GM18511 (cell line): Measurements from ENCODE around the gene ZNF565.
"Not testable (repeated sequence)": the region's sequence is repeated elsewhere in the genome, so short reads cannot be mapped to it uniquely, and the experiment has no call there.

Source experiments
- ATAC-seq: cut with Tn5 transposase; IDR thresholded peaks from one replicate; pipeline ENCODE4 v1.9.1; 2021; ENCODE audit warnings: mild to moderate bottlenecking, moderate library complexity; ENCODE audit not compliant: unreplicated experiment

ZNF565 gene

DNA sequence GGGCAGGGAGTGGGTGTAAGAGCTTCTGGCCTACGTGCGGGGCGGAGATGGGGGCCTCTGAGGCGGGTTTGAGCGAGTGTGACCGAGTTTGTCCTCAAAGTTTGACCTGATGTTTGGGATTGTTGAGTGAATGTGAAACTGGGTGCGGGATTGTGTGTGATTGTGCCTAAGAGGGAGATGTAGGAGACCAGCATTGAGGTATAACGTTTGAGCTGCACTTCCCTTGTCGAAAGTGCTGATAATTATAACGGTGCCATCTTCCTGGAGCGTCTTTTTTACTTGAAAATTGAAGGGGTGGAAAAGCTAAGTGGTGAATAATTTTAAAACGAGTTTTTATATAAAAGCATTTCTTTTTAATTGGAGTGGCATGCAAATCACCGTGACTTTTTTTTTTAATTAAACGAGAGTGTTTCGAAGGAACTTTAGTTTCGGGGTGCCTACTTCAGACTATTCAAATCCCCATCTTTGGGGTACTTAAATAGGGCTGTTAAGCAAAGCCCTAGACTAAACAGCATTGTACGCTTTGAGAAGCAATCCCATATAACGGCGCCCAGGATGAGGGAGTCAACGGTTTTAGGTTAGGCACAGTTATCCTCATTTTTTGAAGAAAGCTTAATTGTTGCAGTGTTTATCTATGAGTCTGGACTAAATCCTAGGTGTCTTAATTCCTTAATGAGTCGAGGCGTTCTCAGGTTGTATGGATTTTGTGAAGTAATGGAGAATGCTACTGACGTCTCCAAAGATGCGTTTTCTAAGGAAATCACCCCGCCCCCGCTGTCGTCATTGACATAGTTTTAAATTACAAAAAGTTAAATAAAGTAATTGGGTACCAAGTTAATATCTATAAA is 1.0 kb upstream of the ZNF565 start:
- peak; percentile 23 for ATAC-seq

DNA sequence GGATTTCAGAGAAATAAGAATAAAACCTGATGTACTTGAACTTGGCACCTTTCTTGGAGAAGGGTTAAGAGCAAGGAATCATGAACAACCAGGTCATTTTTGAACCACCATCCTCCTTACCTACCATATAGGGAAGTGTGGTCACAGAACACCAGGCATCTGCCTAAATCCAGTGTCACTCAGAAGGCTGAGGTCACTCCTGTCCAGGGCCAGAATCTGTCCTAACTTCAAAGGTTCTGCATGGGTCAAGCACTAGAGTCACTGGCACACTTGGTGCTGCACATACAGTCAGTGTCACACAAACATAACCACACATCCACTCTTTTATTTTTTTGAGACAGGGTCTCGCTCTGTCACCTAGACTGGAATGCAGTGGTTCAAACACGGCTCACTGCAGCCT is 1.6 kb downstream of the ZNF565 start:
- ATAC-seq, result no peak

- no peak for ATAC-seq
Observed at GRCh38 chr19:36210497-36210896, 4.0 kb downstream of the ZNF565 start.

DNA sequence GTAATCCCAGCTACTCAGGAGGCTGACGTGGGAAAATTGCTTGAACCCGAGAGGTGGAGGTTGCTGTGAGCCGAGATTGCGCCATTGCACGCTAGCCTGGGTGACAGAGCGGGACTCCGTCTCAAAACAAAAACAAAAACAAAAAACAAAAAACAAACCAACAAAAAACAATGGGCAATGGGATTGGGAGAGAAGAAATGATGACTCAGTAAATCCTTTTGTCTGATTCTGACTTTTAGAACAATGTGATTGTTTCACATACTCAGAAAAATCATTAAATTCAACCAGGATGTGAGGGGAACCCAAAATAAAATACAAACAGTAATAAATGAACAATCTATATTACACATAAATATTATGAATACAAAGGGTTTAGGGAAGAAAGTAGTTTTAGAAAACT is 5.1 kb downstream of the ZNF565 start:
- no peak for ATAC-seq

DNA sequence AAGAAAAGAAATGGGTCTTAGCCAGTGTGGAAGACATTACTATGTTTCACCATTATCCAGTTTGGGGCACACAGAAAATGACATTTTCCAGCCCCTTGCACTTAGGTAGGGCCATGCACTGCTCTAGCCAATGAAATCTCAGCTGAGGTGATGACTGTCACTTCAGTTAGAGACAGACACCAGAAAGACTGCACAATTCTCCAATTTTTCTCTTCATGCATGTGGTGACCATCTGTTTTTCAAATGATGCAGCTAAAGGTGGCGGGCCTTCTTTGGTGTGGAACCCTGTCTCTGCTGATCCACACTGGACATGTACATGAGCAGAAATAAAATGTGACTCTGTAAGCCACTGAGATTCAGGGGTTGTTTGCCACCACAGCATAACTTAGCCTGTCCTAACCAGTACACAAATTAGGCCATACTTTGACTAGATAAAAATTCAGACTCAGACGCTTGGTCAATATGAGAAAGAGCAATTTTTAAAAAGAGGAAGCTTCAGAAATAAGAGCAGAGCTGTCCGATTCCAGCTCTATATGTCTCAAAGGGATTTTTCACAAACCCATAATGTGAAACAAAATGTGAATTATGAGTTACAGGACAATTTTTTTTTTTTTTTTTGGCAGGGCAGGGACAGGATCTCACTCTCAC is 6.7 kb downstream of the ZNF565 start:
- peak; percentile 58 for ATAC-seq

DNA sequence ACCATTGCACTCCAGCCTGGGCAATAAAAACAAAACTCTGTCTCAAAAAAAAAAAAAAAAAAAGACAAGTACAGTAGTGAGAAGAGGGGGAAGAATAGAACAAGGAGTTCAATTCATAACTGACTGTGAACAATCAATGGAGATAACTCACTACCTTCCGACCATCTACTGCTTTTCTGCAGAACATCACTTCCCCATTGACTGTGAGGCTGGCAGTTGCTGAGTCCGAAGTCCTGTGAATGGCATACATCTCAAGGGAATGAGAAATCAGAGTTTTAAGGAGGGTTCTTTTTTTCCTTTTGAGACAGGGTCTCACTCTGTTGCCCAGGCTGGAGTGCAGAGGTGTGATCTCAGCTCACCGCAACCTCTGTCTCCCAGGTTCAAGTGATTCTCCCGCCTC is 11.2 kb downstream of the ZNF565 start:
- no peak for ATAC-seq

DNA sequence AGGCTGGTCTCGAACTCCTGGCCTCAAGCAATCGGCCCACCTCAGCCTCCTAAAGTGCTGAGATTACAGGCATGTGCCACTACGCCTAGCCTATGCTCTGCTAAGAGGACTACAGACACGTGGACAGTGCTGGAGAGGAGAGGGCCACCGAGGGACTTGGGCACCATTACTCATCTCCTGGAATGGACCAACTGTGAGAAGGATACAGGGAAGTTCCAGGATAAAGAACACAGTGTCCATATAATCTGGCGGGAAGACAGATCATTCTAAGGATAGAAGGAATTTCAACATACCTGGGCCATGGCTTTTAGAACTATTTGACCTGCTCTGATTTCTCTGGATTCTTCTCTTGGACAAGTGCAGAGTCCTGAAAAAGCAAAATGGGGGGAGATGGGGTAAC is 12.8 kb downstream of the ZNF565 start:
- no peak for ATAC-seq

DNA sequence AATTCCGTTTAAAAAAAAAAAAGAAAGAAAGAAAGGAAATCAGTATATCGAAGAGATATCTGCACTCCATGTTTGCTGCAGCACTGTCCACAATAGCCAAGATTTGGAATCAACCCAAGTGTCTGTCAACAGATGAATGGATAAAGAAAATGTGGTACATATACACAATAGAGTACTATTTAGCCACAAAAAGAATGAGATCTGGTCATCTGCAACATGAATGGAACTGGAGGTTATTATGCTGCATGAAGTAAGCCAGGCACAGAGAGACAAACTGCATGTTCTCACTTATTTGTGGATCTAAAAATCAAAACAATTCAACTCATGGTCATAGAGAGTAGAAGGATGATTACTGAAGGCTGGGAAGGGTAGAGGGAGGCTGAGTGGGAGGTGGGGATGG is 16.3 kb downstream of the ZNF565 start:
- no peak for ATAC-seq

GRCh38 chr19:36196249-36196648 is 18.2 kb downstream of the ZNF565 start:
- ATAC-seq, result no peak

GRCh38 chr19:36186722-36187121 is 27.7 kb downstream of the ZNF565 start:
- not testable (repeated sequence) for ATAC-seq

GRCh38 chr19:36183245-36183628 is 31.2 kb downstream of the ZNF565 start:
- ATAC-seq, result no peak

DNA sequence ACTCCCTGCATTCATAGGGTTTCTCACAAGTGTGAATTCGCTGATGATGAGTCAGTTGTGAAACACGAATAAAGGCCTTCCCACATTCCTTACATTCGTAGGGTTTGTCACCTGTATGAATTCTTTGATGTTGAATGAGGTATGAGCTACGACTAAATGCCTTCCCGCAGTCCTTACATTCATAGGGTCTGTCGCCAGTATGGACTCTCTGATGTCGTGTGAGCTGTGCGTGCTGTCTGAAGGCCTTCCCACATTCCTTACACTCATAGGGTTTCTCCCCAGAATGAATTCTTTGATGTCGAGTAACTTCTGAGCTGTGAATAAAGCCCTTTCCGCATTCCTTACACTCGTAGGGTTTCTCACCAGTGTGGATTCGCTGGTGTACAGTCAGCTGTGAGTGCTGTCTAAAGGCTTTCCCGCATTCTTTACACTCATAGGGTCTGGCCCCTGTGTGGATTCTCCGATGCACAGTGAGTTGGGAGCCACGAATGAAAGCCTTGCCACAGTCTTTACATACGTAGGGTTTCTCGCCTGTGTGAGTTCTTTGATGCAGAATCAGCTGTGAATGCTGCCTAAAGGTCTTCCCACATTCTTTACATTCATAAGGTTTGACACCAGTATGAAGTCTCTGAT is 31.7 kb downstream of the ZNF565 start:
- ATAC-seq, result no peak

GRCh38 chr19:36179077-36179476 is 35.4 kb downstream of the ZNF565 start:
- ATAC-seq, result not testable (repeated sequence)

GRCh38 chr19:36173846-36174245 is 40.6 kb downstream of the ZNF565 start:
- not testable (repeated sequence) for ATAC-seq

- ATAC-seq, result no peak
Observed at GRCh38 chr19:36172852-36173251, 41.6 kb downstream of the ZNF565 start.

- no peak for ATAC-seq
Observed at GRCh38 chr19:36169084-36169760, 45.2 kb downstream of the ZNF565 start.

GRCh38 chr19:36163813-36164212 is 50.7 kb downstream of the ZNF565 start:
- ATAC-seq, result no peak

DNA sequence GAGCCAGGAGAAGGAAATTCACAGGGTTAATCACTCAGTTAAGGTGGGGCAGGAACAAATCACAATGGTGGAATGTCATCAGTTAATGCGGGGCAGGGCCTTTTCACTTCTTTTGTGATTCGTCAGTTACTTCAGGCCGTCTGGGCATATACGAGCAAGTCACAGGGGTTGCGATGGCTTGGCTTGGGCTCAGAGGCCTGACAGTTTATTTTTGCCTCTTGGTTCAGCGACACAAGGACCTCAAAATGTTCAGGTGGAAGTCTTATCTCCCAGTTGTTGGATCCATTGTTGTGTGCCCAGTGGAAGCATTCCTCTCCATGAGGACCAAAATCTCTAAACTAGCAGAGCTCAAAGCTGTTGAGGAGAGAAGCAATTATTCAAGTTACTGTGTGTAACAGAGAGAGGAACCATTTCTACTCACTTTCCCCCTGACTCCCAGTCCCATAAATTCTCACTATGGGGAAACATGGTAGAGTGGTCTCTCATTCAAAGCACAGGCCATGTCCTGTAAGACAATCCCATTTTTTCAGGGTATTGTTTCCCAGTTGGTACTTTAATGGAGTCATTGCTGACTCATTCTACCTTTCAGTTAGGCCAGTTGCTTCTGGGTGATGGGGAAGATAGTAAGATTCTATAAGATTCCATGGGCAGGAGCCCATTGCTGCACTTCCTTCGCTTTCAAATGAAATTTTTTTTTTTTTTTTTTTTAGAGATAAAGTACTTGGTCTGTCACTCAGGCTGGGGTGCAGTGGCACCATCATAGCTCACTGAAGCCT is 53.5 kb downstream of the ZNF565 start:
- ATAC-seq, result no peak

DNA sequence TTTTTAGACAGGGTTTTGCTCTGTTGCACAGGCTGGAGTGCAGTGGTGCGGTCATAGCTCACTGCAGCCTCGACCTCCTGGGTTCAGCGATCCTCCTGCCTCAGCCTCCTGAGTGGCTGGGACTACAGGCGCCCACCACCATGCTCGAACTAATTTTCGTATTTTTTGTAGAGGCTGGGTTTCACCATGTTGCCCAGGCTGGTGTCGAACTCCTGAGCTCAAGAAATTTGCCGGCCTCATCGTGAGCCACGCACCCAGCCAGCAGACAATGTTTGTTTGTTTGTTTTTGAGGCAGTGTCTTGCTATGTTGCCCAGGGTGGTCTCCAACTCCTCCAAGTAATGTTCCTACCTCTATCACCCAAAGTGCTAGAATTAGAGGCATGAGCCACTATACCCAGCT is 61.3 kb downstream of the ZNF565 start:
- no peak for ATAC-seq

GRCh38 chr19:36152352-36153091 is 61.9 kb downstream of the ZNF565 start, which contains the start of gene COX7A1:
Gene COX7A1 (minus strand): TSS chr19:36152447. CDS start chr19:36152407, 40 bp downstream.
- no peak for ATAC-seq
